ENCODE data around the gene AQP12B.
A peak's percentile ranks its signal among the peaks of the same experiment; 100 is the strongest.

Gene AQP12B

GRCh38 chr2:240717681-240718581 is 35.2 kb upstream of the AQP12B start:
- DNase-seq: no peak

- no peak for DNase-seq
Measured at GRCh38 chr2:240717181-240717641, 34.5 kb upstream of the AQP12B start.

- DNase-seq: no peak
Measured at GRCh38 chr2:240716130-240716798, 33.6 kb upstream of the AQP12B start.

- no peak for DNase-seq
Measured at GRCh38 chr2:240714747-240715725, 32.4 kb upstream of the AQP12B start.

- no peak for DNase-seq
Measured at GRCh38 chr2:240713928-240714746, 31.5 kb upstream of the AQP12B start.

- no peak for DNase-seq
Measured at GRCh38 chr2:240713071-240713927, 30.6 kb upstream of the AQP12B start.

- DNase-seq: no peak
Measured at GRCh38 chr2:240712121-240712520, 29.4 kb upstream of the AQP12B start.

- no peak for DNase-seq
Measured at GRCh38 chr2:240711701-240712100, 29.0 kb upstream of the AQP12B start.

GRCh38 chr2:240711296-240711695 is 28.6 kb upstream of the AQP12B start:
- no peak for DNase-seq

GRCh38 chr2:240708457-240708856 is 25.8 kb upstream of the AQP12B start:
- no peak for DNase-seq

GRCh38 chr2:240707821-240708220 is 25.1 kb upstream of the AQP12B start:
- no peak for DNase-seq

GRCh38 chr2:240707043-240707756 is 24.5 kb upstream of the AQP12B start:
- DNase-seq: no peak

- DNase-seq: peak in 1 of 5 experiments; percentile 43
Measured at GRCh38 chr2:240705204-240705791, 22.6 kb upstream of the AQP12B start.

GRCh38 chr2:240704651-240705050 is 22.0 kb upstream of the AQP12B start:
- DNase-seq: peak in 3 of 5 experiments; percentile 3 to 15 (median 6)

- DNase-seq: peak in 1 of 5 experiments; percentile 1
Measured at GRCh38 chr2:240703417-240704341, 21.0 kb upstream of the AQP12B start.

GRCh38 chr2:240702640-240703011 is 19.9 kb upstream of the AQP12B start:
- DNase-seq: peak in 2 of 5 experiments; percentile 1

GRCh38 chr2:240701736-240702639 is 19.3 kb upstream of the AQP12B start:
- peak in 2 of 5 experiments; percentile 1 to 6 for DNase-seq
